ENCODE data around the gene SNRNP48. TPM values are rescaled to one million over a fixed set of nuclear protein-coding genes. Genes with fewer than 3 reads are reported as not detected.

The SNRNP48 gene
- polyA plus RNA-seq, 2 of the 4 experiments (the other 2 are of a cell fraction): 13.7 to 13.9 TPM

DNA sequence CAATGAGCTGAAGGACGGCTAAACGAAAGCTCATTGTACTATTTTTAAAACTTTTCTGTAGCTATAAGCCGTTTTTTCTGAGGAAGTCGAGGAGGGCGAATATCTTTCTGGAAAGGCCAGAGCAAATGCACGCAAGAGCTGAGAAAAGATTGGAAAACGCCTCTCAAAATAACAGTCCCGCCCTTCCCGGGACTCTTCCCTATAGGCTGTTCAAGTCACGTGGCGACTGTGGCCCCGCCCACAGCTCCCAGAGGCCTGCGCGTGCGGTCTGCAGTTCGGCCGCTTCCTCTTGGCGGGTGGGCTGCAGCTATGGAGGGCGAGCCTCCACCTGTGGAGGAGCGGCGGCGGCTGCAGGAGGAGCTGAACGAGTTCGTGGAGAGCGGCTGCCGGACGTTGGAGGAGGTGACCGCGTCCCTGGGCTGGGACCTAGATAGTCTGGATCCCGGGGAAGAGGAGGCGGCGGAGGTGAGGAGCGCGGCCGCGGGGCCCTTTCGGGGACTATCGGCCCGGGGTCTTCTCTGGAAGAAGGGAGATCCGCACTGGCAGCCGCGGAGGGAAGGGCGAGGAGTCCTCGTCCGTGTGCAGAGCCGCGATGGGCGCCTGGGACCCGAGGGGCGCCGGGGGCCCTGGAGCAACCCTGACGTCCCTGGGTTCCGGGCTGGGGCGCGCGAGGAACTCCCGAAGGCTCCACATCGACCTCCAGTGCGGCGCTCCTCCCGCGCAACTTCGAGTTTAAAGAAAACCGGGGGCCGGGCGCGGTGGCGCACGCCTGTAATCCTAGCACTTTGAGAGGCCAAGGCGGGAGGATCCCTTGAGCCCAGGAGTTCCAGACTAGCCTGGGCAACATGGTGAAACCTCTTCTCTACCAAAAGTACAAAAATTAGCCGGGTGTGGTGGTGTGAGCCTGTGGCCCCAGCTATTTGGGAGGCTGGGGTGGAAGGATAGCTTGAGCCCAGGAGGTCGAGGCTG, at the start of gene SNRNP48 (continued):
- TF ChIP-seq, protein P1, sequence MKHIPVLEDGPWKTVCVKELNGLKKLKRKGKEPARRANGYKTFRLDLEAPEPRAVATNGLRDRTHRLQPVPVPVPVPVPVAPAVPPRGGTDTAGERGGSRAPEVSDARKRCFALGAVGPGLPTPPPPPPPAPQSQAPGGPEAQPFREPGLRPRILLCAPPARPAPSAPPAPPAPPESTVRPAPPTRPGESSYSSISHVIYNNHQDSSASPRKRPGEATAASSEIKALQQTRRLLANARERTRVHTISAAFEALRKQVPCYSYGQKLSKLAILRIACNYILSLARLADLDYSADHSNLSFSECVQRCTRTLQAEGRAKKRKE (CRISPR knock-in tag; IDR thresholded peaks at IDR 0.05; ENCODE audit: low read depth): no peak
- TF ChIP-seq RNF2 (IDR thresholded peaks at IDR 0.05; ENCODE audit: borderline replicate concordance, low read depth) (no peak), MYC (IDR thresholded peaks at IDR 0.05; ENCODE audit: borderline replicate concordance, low read length) (no peak), MAFK (IDR thresholded peaks at IDR 0.05; ENCODE audit: partially characterized antibody) (no peak), RARB (CRISPR knock-in tag; IDR thresholded peaks at IDR 0.05) (no peak), KDM5A (IDR thresholded peaks at IDR 0.05) (no peak), TP53 (CRISPR knock-in tag; IDR thresholded peaks at IDR 0.05) (no peak), PHF8 (IDR thresholded peaks at IDR 0.05; ENCODE audit: borderline replicate concordance, low read depth) (peak; percentile 24; the same call in 1 of the 2 replicates), HOXB5 (CRISPR knock-in tag; IDR thresholded peaks at IDR 0.05) (no peak), EP300 (IDR thresholded peaks at IDR 0.05) (no peak), JUNB (IDR thresholded peaks at IDR 0.05) (no peak), TFCP2L1 (CRISPR knock-in tag; IDR thresholded peaks at IDR 0.05) (no peak)
- TF ChIP-seq, protein P2, sequence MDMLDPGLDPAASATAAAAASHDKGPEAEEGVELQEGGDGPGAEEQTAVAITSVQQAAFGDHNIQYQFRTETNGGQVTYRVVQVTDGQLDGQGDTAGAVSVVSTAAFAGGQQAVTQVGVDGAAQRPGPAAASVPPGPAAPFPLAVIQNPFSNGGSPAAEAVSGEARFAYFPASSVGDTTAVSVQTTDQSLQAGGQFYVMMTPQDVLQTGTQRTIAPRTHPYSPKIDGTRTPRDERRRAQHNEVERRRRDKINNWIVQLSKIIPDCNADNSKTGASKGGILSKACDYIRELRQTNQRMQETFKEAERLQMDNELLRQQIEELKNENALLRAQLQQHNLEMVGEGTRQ (IDR thresholded peaks at IDR 0.05): peak; percentile 91
- TF ChIP-seq, protein P3, sequence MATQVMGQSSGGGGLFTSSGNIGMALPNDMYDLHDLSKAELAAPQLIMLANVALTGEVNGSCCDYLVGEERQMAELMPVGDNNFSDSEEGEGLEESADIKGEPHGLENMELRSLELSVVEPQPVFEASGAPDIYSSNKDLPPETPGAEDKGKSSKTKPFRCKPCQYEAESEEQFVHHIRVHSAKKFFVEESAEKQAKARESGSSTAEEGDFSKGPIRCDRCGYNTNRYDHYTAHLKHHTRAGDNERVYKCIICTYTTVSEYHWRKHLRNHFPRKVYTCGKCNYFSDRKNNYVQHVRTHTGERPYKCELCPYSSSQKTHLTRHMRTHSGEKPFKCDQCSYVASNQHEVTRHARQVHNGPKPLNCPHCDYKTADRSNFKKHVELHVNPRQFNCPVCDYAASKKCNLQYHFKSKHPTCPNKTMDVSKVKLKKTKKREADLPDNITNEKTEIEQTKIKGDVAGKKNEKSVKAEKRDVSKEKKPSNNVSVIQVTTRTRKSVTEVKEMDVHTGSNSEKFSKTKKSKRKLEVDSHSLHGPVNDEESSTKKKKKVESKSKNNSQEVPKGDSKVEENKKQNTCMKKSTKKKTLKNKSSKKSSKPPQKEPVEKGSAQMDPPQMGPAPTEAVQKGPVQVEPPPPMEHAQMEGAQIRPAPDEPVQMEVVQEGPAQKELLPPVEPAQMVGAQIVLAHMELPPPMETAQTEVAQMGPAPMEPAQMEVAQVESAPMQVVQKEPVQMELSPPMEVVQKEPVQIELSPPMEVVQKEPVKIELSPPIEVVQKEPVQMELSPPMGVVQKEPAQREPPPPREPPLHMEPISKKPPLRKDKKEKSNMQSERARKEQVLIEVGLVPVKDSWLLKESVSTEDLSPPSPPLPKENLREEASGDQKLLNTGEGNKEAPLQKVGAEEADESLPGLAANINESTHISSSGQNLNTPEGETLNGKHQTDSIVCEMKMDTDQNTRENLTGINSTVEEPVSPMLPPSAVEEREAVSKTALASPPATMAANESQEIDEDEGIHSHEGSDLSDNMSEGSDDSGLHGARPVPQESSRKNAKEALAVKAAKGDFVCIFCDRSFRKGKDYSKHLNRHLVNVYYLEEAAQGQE (IDR thresholded peaks at IDR 0.05): no peak

DNA sequence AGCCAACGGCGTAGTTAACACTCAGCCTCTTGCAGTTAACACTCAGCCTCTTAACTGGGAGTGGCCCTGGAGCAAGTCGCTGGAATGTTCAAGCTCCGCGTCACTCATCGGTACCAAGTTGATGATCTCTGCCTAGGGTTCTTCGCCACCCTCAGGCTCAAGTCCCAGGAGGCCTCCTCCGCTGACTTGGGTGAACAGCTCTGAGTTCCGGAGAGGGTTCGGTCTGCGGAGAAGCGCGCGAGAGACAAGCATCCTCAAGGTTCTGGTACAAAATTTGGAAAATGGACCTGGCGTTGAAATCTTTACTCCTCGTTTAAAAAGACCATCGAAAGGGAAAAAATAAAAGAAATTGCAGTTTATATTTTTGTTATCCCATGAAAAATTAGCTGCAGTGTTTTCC, 49.4 kb upstream of the SNRNP48 start:
- FAIRE-seq: no peak
- peak overlapping the region; percentile 66 for H3K4me3 ChIP-seq
- H3K4me2 ChIP-seq: peak overlapping the region; percentile 88
- H3K27ac ChIP-seq: peak overlapping the region; percentile 86 to 95; a peak in 4 of 6 replicates
- POLR2A ChIA-PET: interaction anchor here (0.6 to 2.2 kb wide), 5 partner anchors 35 to 151 kb away, joined by 4 to 11 read pairs (median 7); partner anchors contain the start of genes CAGE1, RIOK1 and SNRNP48
- H3K4me1 ChIP-seq: peaks cover 14% of the 10 kb centered on the region
- DNase-seq (ENCODE audit: low read depth in 1 of 2, low spot score in 1 of 2): peak; percentile 25 to 67
- WGBS (ENCODE audit: missing lambda C conversion rate): 43% methylated on average over 17 of the region's 17 CpGs
- no peak for TF ChIP-seq EP300 (IDR thresholded peaks at IDR 0.05)
- TF ChIP-seq, protein P4, sequence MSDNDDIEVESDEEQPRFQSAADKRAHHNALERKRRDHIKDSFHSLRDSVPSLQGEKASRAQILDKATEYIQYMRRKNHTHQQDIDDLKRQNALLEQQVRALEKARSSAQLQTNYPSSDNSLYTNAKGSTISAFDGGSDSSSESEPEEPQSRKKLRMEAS (IDR thresholded peaks at IDR 0.05): no peak; the same call in 1 of the 2 replicates
- TF ChIP-seq CHD2 (IDR thresholded peaks at IDR 0.05; ENCODE audit: low read length, partially characterized antibody): no peak
- no peak for TF ChIP-seq JUN (IDR thresholded peaks at IDR 0.05)
- TF ChIP-seq, protein P1 (CRISPR knock-in tag; IDR thresholded peaks at IDR 0.05; ENCODE audit: low read depth): no peak
- TF ChIP-seq GATA3 (IDR thresholded peaks at IDR 0.05; ENCODE audit: borderline replicate concordance): no peak
- no peak for TF ChIP-seq FOXS1 (CRISPR knock-in tag; IDR thresholded peaks at IDR 0.05)
- no peak for TF ChIP-seq FOSB (CRISPR knock-in tag; IDR thresholded peaks at IDR 0.05)
- TF ChIP-seq, protein P5, sequence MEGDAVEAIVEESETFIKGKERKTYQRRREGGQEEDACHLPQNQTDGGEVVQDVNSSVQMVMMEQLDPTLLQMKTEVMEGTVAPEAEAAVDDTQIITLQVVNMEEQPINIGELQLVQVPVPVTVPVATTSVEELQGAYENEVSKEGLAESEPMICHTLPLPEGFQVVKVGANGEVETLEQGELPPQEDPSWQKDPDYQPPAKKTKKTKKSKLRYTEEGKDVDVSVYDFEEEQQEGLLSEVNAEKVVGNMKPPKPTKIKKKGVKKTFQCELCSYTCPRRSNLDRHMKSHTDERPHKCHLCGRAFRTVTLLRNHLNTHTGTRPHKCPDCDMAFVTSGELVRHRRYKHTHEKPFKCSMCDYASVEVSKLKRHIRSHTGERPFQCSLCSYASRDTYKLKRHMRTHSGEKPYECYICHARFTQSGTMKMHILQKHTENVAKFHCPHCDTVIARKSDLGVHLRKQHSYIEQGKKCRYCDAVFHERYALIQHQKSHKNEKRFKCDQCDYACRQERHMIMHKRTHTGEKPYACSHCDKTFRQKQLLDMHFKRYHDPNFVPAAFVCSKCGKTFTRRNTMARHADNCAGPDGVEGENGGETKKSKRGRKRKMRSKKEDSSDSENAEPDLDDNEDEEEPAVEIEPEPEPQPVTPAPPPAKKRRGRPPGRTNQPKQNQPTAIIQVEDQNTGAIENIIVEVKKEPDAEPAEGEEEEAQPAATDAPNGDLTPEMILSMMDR (IDR thresholded peaks at IDR 0.05): no peak
- no peak for TF ChIP-seq HOXB5 (CRISPR knock-in tag; IDR thresholded peaks at IDR 0.05)
- TF ChIP-seq, protein P6, sequence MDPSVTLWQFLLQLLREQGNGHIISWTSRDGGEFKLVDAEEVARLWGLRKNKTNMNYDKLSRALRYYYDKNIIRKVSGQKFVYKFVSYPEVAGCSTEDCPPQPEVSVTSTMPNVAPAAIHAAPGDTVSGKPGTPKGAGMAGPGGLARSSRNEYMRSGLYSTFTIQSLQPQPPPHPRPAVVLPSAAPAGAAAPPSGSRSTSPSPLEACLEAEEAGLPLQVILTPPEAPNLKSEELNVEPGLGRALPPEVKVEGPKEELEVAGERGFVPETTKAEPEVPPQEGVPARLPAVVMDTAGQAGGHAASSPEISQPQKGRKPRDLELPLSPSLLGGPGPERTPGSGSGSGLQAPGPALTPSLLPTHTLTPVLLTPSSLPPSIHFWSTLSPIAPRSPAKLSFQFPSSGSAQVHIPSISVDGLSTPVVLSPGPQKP (IDR thresholded peaks at IDR 0.05; ENCODE audit: low read depth, low read length): no peak
- no peak for TF ChIP-seq CHD4 (IDR thresholded peaks at IDR 0.05; ENCODE audit: borderline replicate concordance)
- TF ChIP-seq, protein P7, sequence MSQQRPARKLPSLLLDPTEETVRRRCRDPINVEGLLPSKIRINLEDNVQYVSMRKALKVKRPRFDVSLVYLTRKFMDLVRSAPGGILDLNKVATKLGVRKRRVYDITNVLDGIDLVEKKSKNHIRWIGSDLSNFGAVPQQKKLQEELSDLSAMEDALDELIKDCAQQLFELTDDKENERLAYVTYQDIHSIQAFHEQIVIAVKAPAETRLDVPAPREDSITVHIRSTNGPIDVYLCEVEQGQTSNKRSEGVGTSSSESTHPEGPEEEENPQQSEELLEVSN (IDR thresholded peaks at IDR 0.05; ENCODE audit: borderline replicate concordance, low read depth): no peak
- TF ChIP-seq POLR2A (IDR thresholded peaks at IDR 0.05; ENCODE audit: low read length): no peak
- no peak for TF ChIP-seq HDAC2 (IDR thresholded peaks at IDR 0.05)
- no peaks in the 10 kb centered on the region for H3K9me3 ChIP-seq
- ATAC-seq: no peak; a peak in 1 of 6 replicates
- CTCF ChIA-PET: interaction anchor here (1.7 kb wide), 1 partner anchor 101 kb away, joined by 3 read pairs; no protein-coding TSS in a partner anchor
